WTC11 (cell line): ENCODE results near the gene SCNN1A. TPM values are rescaled to one million over a fixed set of nuclear protein-coding genes. Genes with fewer than 3 reads are reported as not detected.

Experiments
- ATAC-seq: fragments of 200-7000 bp; cut with Tn5 transposase; 2 replicates; pipeline ENCODE4 v1.10.0; 2021; ENCODE audit warnings: mild to moderate bottlenecking, moderate library complexity
- CTCF ChIA-PET: fragments of 300-600 bp; sonication (Branson Sonifier 250); formaldehyde crosslinking; loops from one replicate; lab custom pipeline; 2021; ENCODE audit warnings: antibody characterized with exemption; lab: Charles Lee
- POLR2A ChIA-PET: fragments of 350-600 bp; sonication (Branson Sonifier 250); formaldehyde crosslinking; loops from one replicate; lab custom pipeline; 2021; ENCODE audit warnings: antibody characterized with exemption; lab: Charles Lee
- DNase-seq: peaks from one replicate; pipeline ENCODE4 v3.0.0; 2021; ENCODE audit warnings: low spot score
- H3K27ac Mint-ChIP-seq: 2 replicates; pipeline ENCODE4 v1.8.0; 2021; ENCODE audit warnings: mixed read lengths
- H3K27me3 Mint-ChIP-seq: 2 replicates; pipeline ENCODE4 v1.8.0; 2021; ENCODE audit warnings: low read depth, mild to moderate bottlenecking, moderate library complexity, mixed read lengths
- H3K36me3 Mint-ChIP-seq: 2 replicates; pipeline ENCODE4 v1.8.0; 2021; ENCODE audit warnings: mixed read lengths
- H3K4me1 Mint-ChIP-seq: 2 replicates; pipeline ENCODE4 v1.8.0; 2022; ENCODE audit warnings: mixed read lengths
- H3K4me3 Mint-ChIP-seq: 2 replicates; pipeline ENCODE4 v1.8.0; 2021; ENCODE audit warnings: mild to moderate bottlenecking, moderate library complexity, mixed read lengths
- H3K9me3 Mint-ChIP-seq: 2 replicates; pipeline ENCODE4 v1.8.0; 2021; ENCODE audit warnings: mixed read lengths
- FOXK1 ChIP-seq: sonication (generic); formaldehyde crosslinking; IDR thresholded peaks from 2 replicates; pipeline ENCODE4 v1.8.0; 2022; ENCODE audit warnings: mild to moderate bottlenecking, moderate library complexity, missing genetic modification reagents
- FOXP1 ChIP-seq: sonication (generic); formaldehyde crosslinking; IDR thresholded peaks from 2 replicates; pipeline ENCODE4 v1.8.0; 2022; ENCODE audit warnings: missing genetic modification reagents, mild to moderate bottlenecking, moderate library complexity, borderline replicate concordance
- GABPB1 ChIP-seq: sonication (generic); formaldehyde crosslinking; IDR thresholded peaks from 2 replicates; pipeline ENCODE4 v1.8.1; 2023; ENCODE audit warnings: mild to moderate bottlenecking, missing genetic modification reagents
- GRHL2 ChIP-seq: fragments of 250-450 bp; sonication (Bioruptor Pico); IDR thresholded peaks from 2 replicates; pipeline ENCODE4 v1.8.0; 2022; ENCODE audit warnings: mild to moderate bottlenecking, moderate library complexity; ENCODE audit not compliant: insufficient replicate concordance, severe bottlenecking
- GTF2I ChIP-seq: fragments of 250-450 bp; sonication (Bioruptor Pico); conservative IDR thresholded peaks from 2 replicates; pipeline ENCODE4 v1.4.0; 2021; ENCODE audit warnings: mild to moderate bottlenecking
- OVOL2 ChIP-seq: fragments of 250-450 bp; sonication (Bioruptor Pico); IDR thresholded peaks from 2 replicates; pipeline ENCODE4 v1.9.0; 2021; ENCODE audit warnings: mild to moderate bottlenecking, borderline replicate concordance
- SP1 ChIP-seq: sonication (generic); formaldehyde crosslinking; conservative IDR thresholded peaks from 2 replicates; pipeline ENCODE4 v1.8.1; 2022; ENCODE audit warnings: missing genetic modification reagents
- TCF7 ChIP-seq: sonication (generic); formaldehyde crosslinking; IDR thresholded peaks from 2 replicates; pipeline ENCODE4 v1.8.0; 2022; ENCODE audit warnings: mild to moderate bottlenecking, low read depth, missing genetic modification reagents, moderate library complexity
- ZNF423 ChIP-seq: fragments of 250-450 bp; sonication (Bioruptor Pico); IDR thresholded peaks from 2 replicates; pipeline ENCODE4 v2.1.2; 2022; ENCODE audit warnings: mild to moderate bottlenecking, moderate library complexity
- ZNF671 ChIP-seq: fragments of 250-450 bp; sonication (Bioruptor Pico); IDR thresholded peaks from 2 replicates; pipeline ENCODE4 v1.8.0; 2021; ENCODE audit warnings: mild to moderate bottlenecking
- total RNA-seq: library from RNA; stranded (reverse); gene quantifications from 3 replicates; pipeline ENCODE4 v1.2.3, GENCODE V29; 2021
- TF ChIP-seq, protein P1 (sequence below): sonication (generic); formaldehyde crosslinking; IDR thresholded peaks from 2 replicates; pipeline ENCODE4 v1.8.0; 2022; ENCODE audit warnings: mild to moderate bottlenecking, missing genetic modification reagents
- TF ChIP-seq, protein P2 (sequence below): sonication (generic); formaldehyde crosslinking; IDR thresholded peaks from 2 replicates; pipeline ENCODE4 v1.8.0; 2023; ENCODE audit warnings: mild to moderate bottlenecking, missing genetic modification reagents
- TF ChIP-seq, protein P3 (sequence below): sonication (generic); formaldehyde crosslinking; IDR thresholded peaks from 2 replicates; pipeline ENCODE4 v1.8.0; 2022; ENCODE audit warnings: missing genetic modification reagents
- TF ChIP-seq, protein P4 (sequence below): sonication (generic); formaldehyde crosslinking; IDR thresholded peaks from 2 replicates; pipeline ENCODE4 v1.8.0; 2022; ENCODE audit warnings: mild to moderate bottlenecking, missing genetic modification reagents
- TF ChIP-seq, protein P5 (sequence below): sonication (generic); formaldehyde crosslinking; IDR thresholded peaks from 2 replicates; pipeline ENCODE4 v1.8.1; 2023; ENCODE audit warnings: mild to moderate bottlenecking, missing genetic modification reagents

Gene SCNN1A
- total RNA-seq, 1 experiment from 2014 or later = 100 TPM

DNA sequence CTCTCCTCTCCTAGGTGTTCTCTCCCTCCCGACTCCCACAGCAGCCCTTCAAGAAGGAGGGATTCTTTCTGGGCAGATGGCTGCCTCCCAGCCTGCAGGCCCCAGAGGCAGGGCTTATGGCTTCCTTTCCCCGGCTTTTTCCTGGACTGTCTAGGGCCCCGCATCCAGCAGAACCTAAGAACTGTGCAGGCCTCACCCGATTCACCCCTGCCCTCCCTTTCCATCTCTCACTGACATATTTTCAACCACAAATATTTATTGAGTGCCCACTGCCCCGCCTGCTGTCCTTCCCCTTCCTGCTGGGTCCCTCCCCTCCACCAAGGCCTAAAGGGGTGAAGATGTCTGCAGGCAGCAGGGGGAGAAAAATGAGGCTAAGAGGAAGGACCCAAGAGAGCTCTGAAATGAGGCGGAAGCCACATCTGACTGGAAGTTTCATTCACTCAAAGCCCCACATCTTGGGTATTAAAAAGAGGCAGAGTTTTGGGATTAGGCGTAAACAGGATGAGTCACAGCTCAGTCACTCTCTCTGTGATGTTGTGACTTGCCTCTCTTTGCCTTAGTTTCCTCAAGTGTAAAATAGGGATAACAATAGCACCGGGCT is 2.9 kb downstream of the SCNN1A start:
- Mint-ChIP-seq H3K4me1 (peaks cover 86% of the 10 kb centered on the region), H3K27me3 (no peaks in the 10 kb centered on the region), H3K4me3 (peak overlapping the region; percentile 91), H3K27ac (peak overlapping the region; percentile 95), H3K36me3 (peaks cover 9% of the 10 kb centered on the region), H3K9me3 (no peaks in the 10 kb centered on the region)
- TF ChIP-seq GTF2I (CRISPR knock-in tag) (no peak), GABPB1 (CRISPR knock-in tag) (peak; percentile 32; the same call in 1 of the 2 replicates)
- DNase-seq (no peak), ATAC-seq (no peak)
- ChIA-PET POLR2A (interaction anchor here (0.6 to 5.1 kb wide), 5 partner anchors 9 to 162 kb away, joined by 3 to 48 read pairs (median 9); partner anchors contain the start of gene GAPDH), CTCF (interaction anchor here (0.7 to 8.0 kb wide), 6 partner anchors 17 to 93 kb away, joined by 5 to 68 read pairs (median 15); no protein-coding TSS in a partner anchor)

DNA sequence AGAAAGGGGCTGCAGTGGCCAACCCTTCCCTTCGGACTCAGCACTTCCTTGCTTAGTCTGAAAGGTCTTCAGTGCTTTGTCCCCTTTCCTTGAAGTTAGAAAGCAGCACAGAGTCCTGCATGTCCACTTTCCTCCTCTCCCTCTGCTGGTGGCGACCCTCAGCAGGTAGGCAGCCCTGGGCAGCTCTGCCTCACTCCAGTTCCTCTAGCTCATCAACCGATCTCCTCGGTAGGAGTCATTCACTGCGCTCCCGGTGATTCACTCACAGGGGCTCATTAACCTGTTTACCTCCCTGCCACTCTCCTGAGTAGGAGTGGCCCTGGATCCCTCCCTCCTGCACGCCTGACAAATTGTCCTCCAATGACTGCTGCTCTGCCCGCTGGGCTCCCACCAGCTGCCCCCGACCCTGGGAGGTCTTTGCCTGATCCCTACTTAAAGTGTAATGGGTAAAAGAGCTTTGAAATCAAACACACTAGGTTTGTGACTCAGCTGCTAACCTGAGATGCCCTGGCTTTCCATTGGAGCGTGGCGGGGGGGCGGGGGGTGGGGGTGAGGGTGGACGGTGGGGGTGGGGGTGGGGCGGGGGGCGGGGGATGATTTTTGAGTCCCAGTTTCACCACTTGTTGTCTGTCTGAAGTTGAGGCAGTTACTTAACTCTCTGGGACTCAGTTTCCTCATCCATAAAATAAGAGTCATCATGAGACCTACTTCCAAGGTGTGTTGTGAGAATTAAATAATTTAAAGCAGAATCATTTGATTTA is 4.2 kb downstream of the SCNN1A start:
- peak overlapping the region; percentile 99 for H3K27ac Mint-ChIP-seq
- no peaks in the 10 kb centered on the region for H3K9me3 Mint-ChIP-seq
- TF ChIP-seq GRHL2 (CRISPR knock-in tag) = no peak
- peak; percentile 82 for TF ChIP-seq FOXK1 (CRISPR knock-in tag)
- TF ChIP-seq, protein P1, sequence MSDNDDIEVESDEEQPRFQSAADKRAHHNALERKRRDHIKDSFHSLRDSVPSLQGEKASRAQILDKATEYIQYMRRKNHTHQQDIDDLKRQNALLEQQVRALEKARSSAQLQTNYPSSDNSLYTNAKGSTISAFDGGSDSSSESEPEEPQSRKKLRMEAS = no peak
- TF ChIP-seq SP1 (CRISPR knock-in tag) = peak; percentile 48; the same call in 1 of the 2 replicates
- peak; percentile 89 for TF ChIP-seq ZNF423
- TF ChIP-seq ZNF671 (CRISPR knock-in tag) = no peak
- TF ChIP-seq OVOL2 = no peak
- TF ChIP-seq, protein P2, sequence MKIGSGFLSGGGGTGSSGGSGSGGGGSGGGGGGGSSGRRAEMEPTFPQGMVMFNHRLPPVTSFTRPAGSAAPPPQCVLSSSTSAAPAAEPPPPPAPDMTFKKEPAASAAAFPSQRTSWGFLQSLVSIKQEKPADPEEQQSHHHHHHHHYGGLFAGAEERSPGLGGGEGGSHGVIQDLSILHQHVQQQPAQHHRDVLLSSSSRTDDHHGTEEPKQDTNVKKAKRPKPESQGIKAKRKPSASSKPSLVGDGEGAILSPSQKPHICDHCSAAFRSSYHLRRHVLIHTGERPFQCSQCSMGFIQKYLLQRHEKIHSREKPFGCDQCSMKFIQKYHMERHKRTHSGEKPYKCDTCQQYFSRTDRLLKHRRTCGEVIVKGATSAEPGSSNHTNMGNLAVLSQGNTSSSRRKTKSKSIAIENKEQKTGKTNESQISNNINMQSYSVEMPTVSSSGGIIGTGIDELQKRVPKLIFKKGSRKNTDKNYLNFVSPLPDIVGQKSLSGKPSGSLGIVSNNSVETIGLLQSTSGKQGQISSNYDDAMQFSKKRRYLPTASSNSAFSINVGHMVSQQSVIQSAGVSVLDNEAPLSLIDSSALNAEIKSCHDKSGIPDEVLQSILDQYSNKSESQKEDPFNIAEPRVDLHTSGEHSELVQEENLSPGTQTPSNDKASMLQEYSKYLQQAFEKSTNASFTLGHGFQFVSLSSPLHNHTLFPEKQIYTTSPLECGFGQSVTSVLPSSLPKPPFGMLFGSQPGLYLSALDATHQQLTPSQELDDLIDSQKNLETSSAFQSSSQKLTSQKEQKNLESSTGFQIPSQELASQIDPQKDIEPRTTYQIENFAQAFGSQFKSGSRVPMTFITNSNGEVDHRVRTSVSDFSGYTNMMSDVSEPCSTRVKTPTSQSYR (CRISPR knock-in tag) = 0 out of 2 replicates have a peak, but pooled peaks have one; percentile 30
- TF ChIP-seq, protein P3, sequence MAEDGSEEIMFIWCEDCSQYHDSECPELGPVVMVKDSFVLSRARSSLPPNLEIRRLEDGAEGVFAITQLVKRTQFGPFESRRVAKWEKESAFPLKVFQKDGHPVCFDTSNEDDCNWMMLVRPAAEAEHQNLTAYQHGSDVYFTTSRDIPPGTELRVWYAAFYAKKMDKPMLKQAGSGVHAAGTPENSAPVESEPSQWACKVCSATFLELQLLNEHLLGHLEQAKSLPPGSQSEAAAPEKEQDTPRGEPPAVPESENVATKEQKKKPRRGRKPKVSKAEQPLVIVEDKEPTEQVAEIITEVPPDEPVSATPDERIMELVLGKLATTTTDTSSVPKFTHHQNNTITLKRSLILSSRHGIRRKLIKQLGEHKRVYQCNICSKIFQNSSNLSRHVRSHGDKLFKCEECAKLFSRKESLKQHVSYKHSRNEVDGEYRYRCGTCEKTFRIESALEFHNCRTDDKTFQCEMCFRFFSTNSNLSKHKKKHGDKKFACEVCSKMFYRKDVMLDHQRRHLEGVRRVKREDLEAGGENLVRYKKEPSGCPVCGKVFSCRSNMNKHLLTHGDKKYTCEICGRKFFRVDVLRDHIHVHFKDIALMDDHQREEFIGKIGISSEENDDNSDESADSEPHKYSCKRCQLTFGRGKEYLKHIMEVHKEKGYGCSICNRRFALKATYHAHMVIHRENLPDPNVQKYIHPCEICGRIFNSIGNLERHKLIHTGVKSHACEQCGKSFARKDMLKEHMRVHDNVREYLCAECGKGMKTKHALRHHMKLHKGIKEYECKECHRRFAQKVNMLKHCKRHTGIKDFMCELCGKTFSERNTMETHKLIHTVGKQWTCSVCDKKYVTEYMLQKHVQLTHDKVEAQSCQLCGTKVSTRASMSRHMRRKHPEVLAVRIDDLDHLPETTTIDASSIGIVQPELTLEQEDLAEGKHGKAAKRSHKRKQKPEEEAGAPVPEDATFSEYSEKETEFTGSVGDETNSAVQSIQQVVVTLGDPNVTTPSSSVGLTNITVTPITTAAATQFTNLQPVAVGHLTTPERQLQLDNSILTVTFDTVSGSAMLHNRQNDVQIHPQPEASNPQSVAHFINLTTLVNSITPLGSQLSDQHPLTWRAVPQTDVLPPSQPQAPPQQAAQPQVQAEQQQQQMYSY (CRISPR knock-in tag) = no peak
- TF ChIP-seq FOXP1 (CRISPR knock-in tag) = no peak
- TF ChIP-seq, protein P4, sequence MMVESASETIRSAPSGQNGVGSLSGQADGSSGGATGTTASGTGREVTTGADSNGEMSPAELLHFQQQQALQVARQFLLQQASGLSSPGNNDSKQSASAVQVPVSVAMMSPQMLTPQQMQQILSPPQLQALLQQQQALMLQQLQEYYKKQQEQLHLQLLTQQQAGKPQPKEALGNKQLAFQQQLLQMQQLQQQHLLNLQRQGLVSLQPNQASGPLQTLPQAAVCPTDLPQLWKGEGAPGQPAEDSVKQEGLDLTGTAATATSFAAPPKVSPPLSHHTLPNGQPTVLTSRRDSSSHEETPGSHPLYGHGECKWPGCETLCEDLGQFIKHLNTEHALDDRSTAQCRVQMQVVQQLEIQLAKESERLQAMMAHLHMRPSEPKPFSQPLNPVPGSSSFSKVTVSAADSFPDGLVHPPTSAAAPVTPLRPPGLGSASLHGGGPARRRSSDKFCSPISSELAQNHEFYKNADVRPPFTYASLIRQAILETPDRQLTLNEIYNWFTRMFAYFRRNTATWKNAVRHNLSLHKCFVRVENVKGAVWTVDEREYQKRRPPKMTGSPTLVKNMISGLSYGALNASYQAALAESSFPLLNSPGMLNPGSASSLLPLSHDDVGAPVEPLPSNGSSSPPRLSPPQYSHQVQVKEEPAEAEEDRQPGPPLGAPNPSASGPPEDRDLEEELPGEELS (CRISPR knock-in tag) = peak; percentile 47; the same call in 1 of the 2 replicates
- TF ChIP-seq, protein P5, sequence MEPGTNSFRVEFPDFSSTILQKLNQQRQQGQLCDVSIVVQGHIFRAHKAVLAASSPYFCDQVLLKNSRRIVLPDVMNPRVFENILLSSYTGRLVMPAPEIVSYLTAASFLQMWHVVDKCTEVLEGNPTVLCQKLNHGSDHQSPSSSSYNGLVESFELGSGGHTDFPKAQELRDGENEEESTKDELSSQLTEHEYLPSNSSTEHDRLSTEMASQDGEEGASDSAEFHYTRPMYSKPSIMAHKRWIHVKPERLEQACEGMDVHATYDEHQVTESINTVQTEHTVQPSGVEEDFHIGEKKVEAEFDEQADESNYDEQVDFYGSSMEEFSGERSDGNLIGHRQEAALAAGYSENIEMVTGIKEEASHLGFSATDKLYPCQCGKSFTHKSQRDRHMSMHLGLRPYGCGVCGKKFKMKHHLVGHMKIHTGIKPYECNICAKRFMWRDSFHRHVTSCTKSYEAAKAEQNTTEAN (CRISPR knock-in tag) = no peak
- no peak for TF ChIP-seq TCF7 (CRISPR knock-in tag)
- ATAC-seq (peak; percentile 75), DNase-seq (peak; percentile 87)
- ChIA-PET POLR2A (interaction anchor here (0.6 to 5.1 kb wide), 12 partner anchors 8 to 163 kb away, joined by 3 to 48 read pairs (median 4); partner anchors contain the start of genes GAPDH and MRPL51), CTCF (interaction anchor here (1.2 to 8.0 kb wide), 10 partner anchors 9 to 167 kb away, joined by 4 to 68 read pairs (median 7); partner anchors contain the start of gene LTBR)
- H3K4me3 Mint-ChIP-seq = peak overlapping the region; percentile 91
- peaks cover 76% of the 10 kb centered on the region for H3K4me1 Mint-ChIP-seq
- H3K27me3 Mint-ChIP-seq = no peaks in the 10 kb centered on the region
- H3K36me3 Mint-ChIP-seq = peaks cover 19% of the 10 kb centered on the region
